Measurements from ENCODE around the gene ACSL6.

GRCh38 chr5:132026516-132027008 is 15.1 kb upstream of the ACSL6 start:
- TF ChIP-seq USF2 (CRISPR knock-in tag; IDR thresholded peaks at IDR 0.05) = no peak
- no peak for TF ChIP-seq SP1 (CRISPR knock-in tag; conservative IDR thresholded peaks at IDR 0.05)
